GM12878 (cell line): ENCODE measurements around the gene MYCBP2. TPM values are rescaled to one million over a fixed set of nuclear protein-coding genes. Genes with fewer than 3 reads are reported as not detected.

Source experiments
- ATAC-seq: fragments of 200-7000 bp; cut with Tn5 transposase; 3 replicates; pipeline ENCODE4 v1.9.1; 2020; ENCODE audit warnings: mild to moderate bottlenecking, moderate library complexity
- BruUV-seq: library from RNA; stranded (reverse); fragments of 400-500 nt; replicated peaks from 2 replicates; lab custom pipeline; 2021; lab: Mats Ljungman, UMichigan
- CTCF ChIA-PET: fragments of 300-600 bp; sonication (Branson Sonifier 250); formaldehyde crosslinking; extraction: SDS; loops from one replicate; lab custom pipeline; 2021; ENCODE audit warnings: inconsistent platforms; lab: Yijun Ruan, JAX
- POLR2A ChIA-PET: fragments of 350-600 bp; formaldehyde crosslinking; extraction: SDS; loops from one replicate; lab custom pipeline; 2021; ENCODE audit warnings: inconsistent platforms; lab: Charles Lee
- RAD21 ChIA-PET: fragments of 300-600 bp; sonication (Branson Sonifier 250); formaldehyde crosslinking; loops from one replicate; lab custom pipeline; 2023; ENCODE audit warnings: antibody characterized with exemption; ENCODE audit not compliant: unreplicated experiment; lab: Charles Lee
- SMC1A ChIA-PET: fragments of 300-600 bp; sonication (Branson Sonifier 250); formaldehyde crosslinking; loops from one replicate; lab custom pipeline; 2023; ENCODE audit not compliant: unreplicated experiment, uncharacterized antibody; lab: Charles Lee
- DNase-seq: peaks from one replicate; pipeline ENCODE4 v3.0.0-alpha.2; 2011; ENCODE audit warnings: low read depth, low spot score
- FAIRE-seq: peaks from 3 replicates; lab custom pipeline; 2011; peaks lifted over from hg19 to GRCh38; lab: Jason Lieb, UNC
- H2AFZ ChIP-seq: 2 replicates; pipeline ENCODE4 v1.6.0; 2011; ENCODE audit warnings: low read depth, low read length, control low read depth; ENCODE audit not compliant: control insufficient read depth
- H3K27ac ChIP-seq: 2 replicates; pipeline ENCODE4 v1.5.1; 2011; ENCODE audit warnings: control low read depth; ENCODE audit not compliant: control insufficient read depth, insufficient read depth
- H3K27me3 ChIP-seq, 2 experiments: replicated peaks in 1 of 2; 2 replicates each; pipeline versions ENCODE4 v1.6.0 to v1.6.1; 2011; ENCODE audit warnings: low read length in 1 of 2; ENCODE audit not compliant: control insufficient read depth in 2 of 2, insufficient read depth in 2 of 2
- H3K36me3 ChIP-seq, 2 experiments: 2 replicates each; pipeline ENCODE4 v1.5.1; 2011; ENCODE audit warnings: low read length in 1 of 2; ENCODE audit not compliant: control insufficient read depth in 2 of 2, insufficient read depth in 2 of 2
- H3K4me1 ChIP-seq: 2 replicates; pipeline ENCODE4 v1.6.1; 2011; ENCODE audit warnings: mild to moderate bottlenecking, low read length, moderate library complexity, mixed read lengths; ENCODE audit not compliant: control insufficient read depth, insufficient read depth
- H3K4me2 ChIP-seq: 2 replicates; pipeline ENCODE4 v1.6.0; 2011; ENCODE audit warnings: control low read depth; ENCODE audit not compliant: control insufficient read depth, insufficient read depth
- H3K4me3 ChIP-seq: fragments of 200-600 bp; sonication (generic); 2 replicates; pipeline ENCODE4 v1.5.1; 2016
- H3K79me2 ChIP-seq: 2 replicates; pipeline ENCODE4 v1.6.0; 2011; ENCODE audit warnings: low read length; ENCODE audit not compliant: control insufficient read depth, insufficient read depth
- H3K9ac ChIP-seq: 2 replicates; pipeline ENCODE4 v1.8.0; 2011; ENCODE audit warnings: low read length, control low read depth, mixed read lengths; ENCODE audit not compliant: control insufficient read depth, insufficient read depth
- H3K9me3 ChIP-seq: replicated peaks from 3 replicates; pipeline ENCODE4 v1.5.1; 2011; ENCODE audit warnings: mild to moderate bottlenecking, low read length; ENCODE audit not compliant: control insufficient read depth, insufficient read depth
- H4K20me1 ChIP-seq: 2 replicates; pipeline ENCODE4 v1.6.0; 2011; ENCODE audit not compliant: control insufficient read depth, insufficient read depth
- BCL11A ChIP-seq: IDR thresholded peaks from 2 replicates; pipeline ENCODE4 v1.6.1; 2011; ENCODE audit warnings: low read depth, low read length
- BMI1 ChIP-seq: fragments of 450-650 bp; IDR thresholded peaks from 2 replicates; pipeline ENCODE4 v1.6.1; 2016; ENCODE audit warnings: mild to moderate bottlenecking, moderate library complexity, borderline replicate concordance
- CHD4 ChIP-seq: fragments of 200-600 bp; sonication (generic); IDR thresholded peaks from 2 replicates; pipeline ENCODE4 v1.6.1; 2016; ENCODE audit warnings: mild to moderate bottlenecking
- CREB1 ChIP-seq: IDR thresholded peaks from 2 replicates; pipeline ENCODE4 v1.6.1; 2012; ENCODE audit warnings: low read depth, mild to moderate bottlenecking, inconsistent platforms
- DPF2 ChIP-seq: fragments of 450-650 bp; IDR thresholded peaks from 2 replicates; pipeline ENCODE4 v1.6.1; 2017; ENCODE audit warnings: mild to moderate bottlenecking
- EGR1 ChIP-seq, 2 experiments: IDR thresholded peaks; 1 replicate in 1 of 2; 2 replicates in 1 of 2; pipeline ENCODE4 v1.6.1; 2011 to 2012; ENCODE audit warnings: low read depth in 2 of 2, low read length in 2 of 2, borderline replicate concordance in 1 of 2, mild to moderate bottlenecking in 1 of 2, moderate library complexity in 1 of 2
- FOXK2 ChIP-seq: fragments of 450-650 bp; IDR thresholded peaks from 2 replicates; pipeline ENCODE4 v1.6.1; 2017; ENCODE audit warnings: mild to moderate bottlenecking, moderate library complexity
- GATAD2B ChIP-seq: fragments of 450-650 bp; conservative IDR thresholded peaks from 2 replicates; pipeline ENCODE4 v1.6.1; 2017; ENCODE audit warnings: low read depth, mild to moderate bottlenecking, moderate library complexity
- HDAC2 ChIP-seq: fragments of 200-600 bp; sonication (generic); IDR thresholded peaks from 2 replicates; pipeline ENCODE4 v1.6.1; 2017
- LARP7 ChIP-seq: fragments of 450-650 bp; IDR thresholded peaks from 2 replicates; pipeline ENCODE4 v1.6.1; 2017; ENCODE audit warnings: mild to moderate bottlenecking
- MTA2 ChIP-seq: fragments of 450-650 bp; IDR thresholded peaks from 2 replicates; pipeline ENCODE4 v1.6.1; 2016; ENCODE audit warnings: low read depth, mild to moderate bottlenecking, moderate library complexity
- MTA3 ChIP-seq: IDR thresholded peaks from 2 replicates; pipeline ENCODE4 v1.6.1; 2012; ENCODE audit warnings: low read length, inconsistent platforms, borderline replicate concordance
- MYB ChIP-seq: fragments of 150-350 bp; IDR thresholded peaks from 2 replicates; pipeline ENCODE4 v1.6.1; 2014; ENCODE audit warnings: mild to moderate bottlenecking, low read depth, low read length, borderline replicate concordance
- MYC ChIP-seq: IDR thresholded peaks from 2 replicates; pipeline ENCODE4 v1.6.1; 2011; ENCODE audit warnings: mild to moderate bottlenecking, low read length, moderate library complexity, inconsistent platforms; ENCODE audit not compliant: insufficient read depth, insufficient replicate concordance, insufficient read length, severe bottlenecking
- NBN ChIP-seq: fragments of 450-650 bp; IDR thresholded peaks from 2 replicates; pipeline ENCODE4 v1.6.1; 2016
- NFXL1 ChIP-seq: fragments of 450-650 bp; IDR thresholded peaks from 2 replicates; pipeline ENCODE4 v1.6.1; 2017; ENCODE audit warnings: antibody characterized with exemption, mild to moderate bottlenecking, borderline replicate concordance
- NFYA ChIP-seq: IDR thresholded peaks from 2 replicates; pipeline ENCODE4 v1.6.1; 2011; ENCODE audit warnings: low read depth, mild to moderate bottlenecking, low read length, improper control_type of control experiment, borderline replicate concordance
- NR2C2 ChIP-seq: IDR thresholded peaks from 2 replicates; pipeline ENCODE4 v1.6.1; 2011; ENCODE audit warnings: borderline replicate concordance, low read depth; ENCODE audit not compliant: control insufficient read depth, insufficient read length
- PML ChIP-seq: IDR thresholded peaks from 2 replicates; pipeline ENCODE4 v1.6.1; 2012; ENCODE audit warnings: low read length, inconsistent platforms
- RAD21 ChIP-seq: IDR thresholded peaks from 2 replicates; pipeline ENCODE4 v1.6.1; 2011; ENCODE audit warnings: mild to moderate bottlenecking, low read depth, low read length, moderate library complexity; ENCODE audit not compliant: insufficient read depth
- SRF ChIP-seq, 2 experiments: IDR thresholded peaks; 2 replicates each; pipeline ENCODE4 v1.6.1; 2011; ENCODE audit warnings: low read depth in 2 of 2, low read length in 2 of 2, mild to moderate bottlenecking in 1 of 2, moderate library complexity in 1 of 2
- TAF1 ChIP-seq: IDR thresholded peaks from 2 replicates; pipeline ENCODE4 v1.6.1; 2011; ENCODE audit warnings: mild to moderate bottlenecking, low read depth, low read length, borderline replicate concordance
- TARDBP ChIP-seq: IDR thresholded peaks from 2 replicates; pipeline ENCODE4 v1.6.1; 2016; ENCODE audit warnings: borderline replicate concordance
- USF2 ChIP-seq: IDR thresholded peaks from 2 replicates; pipeline ENCODE4 v1.6.1; 2011; ENCODE audit warnings: low read depth, low read length, improper control_type of control experiment, borderline replicate concordance
- ZNF207 ChIP-seq: fragments of 450-650 bp; IDR thresholded peaks from 2 replicates; pipeline ENCODE4 v1.6.1; 2014; ENCODE audit warnings: antibody characterized with exemption, mild to moderate bottlenecking, borderline replicate concordance
- ZNF24 ChIP-seq: fragments of 450-650 bp; IDR thresholded peaks from 2 replicates; pipeline ENCODE4 v1.6.1; 2017; ENCODE audit warnings: antibody characterized with exemption, mild to moderate bottlenecking
- ZNF384 ChIP-seq: IDR thresholded peaks from 2 replicates; pipeline ENCODE4 v1.6.1; 2012; ENCODE audit warnings: low read depth, mild to moderate bottlenecking, low read length, improper control_type of control experiment, borderline replicate concordance
- WGBS: methylation state at CpG from one replicate; pipeline ENCODE4 v1.1.6; 2016; ENCODE audit warnings: low lambda C conversion rate; ENCODE audit not compliant: insufficient replicate concordance, insufficient coverage; ENCODE audit errors: missing lambda C conversion rate; 5-methylcytosine and 5-hydroxymethylcytosine counted together
- in situ Hi-C: fragments of 300-500 bp; cut with MboI; formaldehyde crosslinking; loops from 9 replicates; pipeline ENCODE4 v1.14.3; 2018; ENCODE audit warnings: mixed read lengths
- intact Hi-C: fragments of 100-400 bp; cut with micrococcal nuclease; formaldehyde crosslinking; loops from one replicate; pipeline ENCODE4 v1.14.2; 2022; ENCODE audit not compliant: unreplicated experiment
- polyA plus RNA-seq, 11 experiments: library from polyadenylated mRNA; depleted of rRNA in 4 of 11; unstranded in 6 of 11; stranded (reverse) in 5 of 11; fragments of >200 nt; fragmentation: Nextera tagmentation in 4 of 11; fragmentation: Illumina TruSeq in 1 of 11; extraction: Ambion mirVana in 4 of 11; extraction: Trizol in 1 of 11; gene quantifications; 1 replicate in 1 of 11; 2 replicates in 10 of 11; pipeline versions ENCODE4 v1.2.1 to v1.2.3, GENCODE V29; 2011 to 2016; ENCODE audit warnings: inconsistent platforms in 2 of 11, missing spikeins in 2 of 11, low read depth in 1 of 11
- total RNA-seq, 4 experiments: library from RNA; depleted of rRNA in 3 of 4; stranded (reverse); fragments of >200 nt in 3 of 4; fragmentation: Illumina TruSeq in 1 of 4; extraction: Trizol in 1 of 4; gene quantifications; 2 replicates each; pipeline versions ENCODE4 v1.2.1 to v1.2.3, GENCODE V29; 2013 to 2021

The MYCBP2 gene
- total and polyA plus RNA-seq, 10 of the 15 experiments (the other 5 are each of a cell fraction or from before 2014, with no cell fraction given), result 51.9 to 152 (median 98.2) TPM

- ATAC-seq (peak; percentile 78), DNase-seq (no peak), FAIRE-seq (no peak)
- whole genome bisulfite sequencing, result 0% methylated on average over 6 of the region's 6 CpGs
- POLR2A ChIA-PET, result interaction anchor here (0.6 to 7.1 kb wide), 9 partner anchors 10 to 139 kb away, joined by 3 to 72 read pairs (median 5); partner anchors contain the start of gene MYCBP2
- peak overlapping the region; percentile 66 for H3K9ac ChIP-seq
- BruUV-seq, result TSS peak; percentile 97
- SMC1A ChIA-PET, result interaction anchor here (0.7 to 5.4 kb wide), 24 partner anchors 10 to 226 kb away, joined by 3 to 89 read pairs (median 4); partner anchors contain the start of gene MYCBP2
- no peaks in the 10 kb centered on the region for H3K79me2 ChIP-seq
- no peaks in the 10 kb centered on the region for H4K20me1 ChIP-seq
- RAD21 ChIA-PET, result interaction anchor here (0.6 to 5.4 kb wide), 11 partner anchors 11 to 163 kb away, joined by 3 to 85 read pairs (median 7); partner anchors contain the start of gene MYCBP2
- in situ Hi-C loops, result loop anchor here (5.0 kb wide), 2 partner anchors 88 to 138 kb away; no protein-coding TSS in a partner anchor
- no peaks in the 10 kb centered on the region for H3K9me3 ChIP-seq
- H2AFZ ChIP-seq, result peak overlapping the region; percentile 53
- no peaks in the 10 kb centered on the region for H3K27me3 ChIP-seq
- CTCF ChIA-PET, result interaction anchor here (1.0 to 5.1 kb wide), 11 partner anchors 10 to 139 kb away, joined by 3 to 62 read pairs (median 4); partner anchors contain the start of gene MYCBP2
- no peaks in the 10 kb centered on the region for H3K36me3 ChIP-seq
- peak overlapping the region; percentile 45 for H3K4me3 ChIP-seq
- peak overlapping the region; percentile 89 for H3K27ac ChIP-seq
- peaks cover 37% of the 10 kb centered on the region for H3K4me1 ChIP-seq
- peak overlapping the region; percentile 97 for H3K4me2 ChIP-seq
- intact Hi-C loops, result loop anchor here (1.0 kb wide), 1 partner anchor 90 kb away; no protein-coding TSS in a partner anchor
- 0 out of 2 replicates have a peak, but pooled peaks have one; percentile 49 for TF ChIP-seq NBN
- TF ChIP-seq MTA3, result peak; percentile 66
- TF ChIP-seq PML, result peak; percentile 16; the same call in 1 of the 2 replicates
- peak; percentile 42; the same call in 1 of the 2 replicates for TF ChIP-seq BCL11A
- peak; percentile 48; the same call in 1 of the 2 replicates for TF ChIP-seq GATAD2B
- peak; percentile 57; the same call in 1 of the 2 replicates for TF ChIP-seq ZNF24
- TF ChIP-seq TARDBP, result no peak
- no peak for TF ChIP-seq SRF (IDR thresholded peaks at IDR 0.05; ENCODE audit: low read depth in 2 of 2, low read length in 2 of 2)
- no peak for TF ChIP-seq MYB
- 0 out of 3 replicates have a peak, but pooled peaks of 1 of the 2 experiments have one; percentile 10 for TF ChIP-seq EGR1 (IDR thresholded peaks at IDR 0.05; ENCODE audit: borderline replicate concordance in 1 of 2, low read depth in 2 of 2, low read length in 2 of 2)
- TF ChIP-seq NFXL1, result no peak
- TF ChIP-seq ZNF384, result no peak
- TF ChIP-seq NFYA, result no peak
- TF ChIP-seq HDAC2, result no peak
- TF ChIP-seq FOXK2, result no peak
- TF ChIP-seq ZNF207, result no peak
- TF ChIP-seq CREB1, result no peak
- TF ChIP-seq TAF1, result no peak
- TF ChIP-seq CHD4, result no peak
- peak; percentile 28; the same call in 1 of the 2 replicates for TF ChIP-seq RAD21
- TF ChIP-seq MTA2, result no peak
- no peak for TF ChIP-seq BMI1
- TF ChIP-seq NR2C2, result no peak
- TF ChIP-seq MYC, result no peak
- TF ChIP-seq DPF2, result peak; percentile 78; the same call in 1 of the 2 replicates
- TF ChIP-seq USF2, result no peak
- no peak; the same call in 1 of the 2 replicates for TF ChIP-seq LARP7
These were observed 12.1 kb upstream of the MYCBP2 start for GRCh38 chr13:77338961-77339401.
